LNCAP (cell line): Measurements from ENCODE around the gene SLX4IP.

Experiments
- CTCF ChIP-seq: fragments of 450-650 bp; IDR thresholded peaks from 2 replicates; pipeline ENCODE4 v1.5.1; 2017; ENCODE audit warnings: mild to moderate bottlenecking

SLX4IP gene

GRCh38 chr20:10434832-10435812, at the start of gene SLX4IP:
TSS of gene SLX4IP (plus strand) at chr20:10435305. CDS start at chr20:10458205, 22,900 bp downstream.
- no peak for TF ChIP-seq CTCF

GRCh38 chr20:10385850-10386544, 49.1 kb upstream of the SLX4IP start:
- no peak for TF ChIP-seq CTCF

DNA sequence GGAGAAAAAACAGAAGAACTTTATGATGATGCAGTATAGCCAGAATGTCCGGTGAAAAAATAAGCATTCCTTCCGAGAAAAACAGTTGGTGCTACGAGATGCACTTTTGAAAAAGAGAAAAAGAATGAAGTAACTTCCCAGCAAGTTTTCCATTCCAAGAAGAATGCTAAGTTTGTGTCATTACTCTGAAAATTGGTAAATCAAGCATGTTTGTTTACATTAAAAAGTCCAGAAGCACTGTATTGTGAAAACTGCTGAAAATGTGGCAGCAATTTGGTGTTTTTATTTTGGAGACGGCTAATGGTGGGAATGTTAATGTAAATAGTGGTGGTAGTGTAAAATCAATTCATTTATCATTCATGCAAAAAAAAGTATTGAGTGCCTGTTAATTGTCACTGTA, 47.4 kb upstream of the SLX4IP start:
- no peak for TF ChIP-seq CTCF

DNA sequence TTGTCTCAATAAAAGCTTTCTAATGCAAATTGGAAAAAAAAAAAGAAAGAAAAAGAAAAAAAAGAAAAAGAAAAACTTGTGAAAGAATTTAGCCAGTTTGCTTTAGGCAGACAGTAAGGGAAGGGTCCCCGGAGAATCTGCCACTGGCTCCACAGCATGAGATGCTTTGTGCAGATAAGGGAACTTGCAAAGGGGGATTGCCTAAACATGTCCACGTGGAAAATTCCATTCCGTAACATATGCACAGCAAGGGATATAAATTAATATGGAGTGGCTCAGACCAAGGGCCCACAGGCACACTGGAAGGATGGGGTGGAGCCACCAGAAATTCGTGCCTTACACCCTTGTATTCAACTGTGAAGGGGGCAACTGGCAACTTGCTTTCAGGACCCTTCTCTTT, 46.5 kb upstream of the SLX4IP start:
- no peak for TF ChIP-seq CTCF

DNA sequence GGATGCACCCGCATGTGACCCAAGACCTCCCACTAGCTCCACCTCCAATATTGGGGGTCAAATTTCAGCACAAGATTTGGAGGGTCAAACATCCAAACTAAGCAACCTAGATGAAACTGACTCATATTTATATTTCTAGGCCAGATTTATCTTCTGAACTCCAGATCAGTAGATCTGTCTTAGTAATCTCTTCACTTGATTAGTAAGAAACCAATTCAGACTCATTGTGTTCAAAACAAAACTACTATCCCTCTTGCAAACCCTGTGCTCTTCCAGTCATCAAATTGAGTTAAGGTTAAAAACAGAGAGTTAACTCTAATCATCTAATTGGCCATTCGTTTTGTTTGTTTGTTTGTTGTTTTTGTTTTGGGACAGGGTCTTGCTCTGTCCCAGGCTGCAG, 44.4 kb upstream of the SLX4IP start:
- TF ChIP-seq CTCF = no peak

- TF ChIP-seq CTCF = no peak
Observed at GRCh38 chr20:10398834-10399369, 36.2 kb upstream of the SLX4IP start.

- no peak for TF ChIP-seq CTCF
Observed at GRCh38 chr20:10402938-10403608, 32.0 kb upstream of the SLX4IP start.
